Osteoblast (primary cell): ENCODE measurements around the gene ZFP64. TPM values are rescaled to one million over a fixed set of nuclear protein-coding genes. Genes with fewer than 3 reads are reported as not detected.

Experiments
- DNase-seq: peaks from one replicate; pipeline ENCODE4 v3.0.0; 2011; ENCODE audit warnings: low spot score, mixed read lengths; ENCODE audit not compliant: insufficient read length; ENCODE audit errors: missing footprints
- H2AFZ ChIP-seq: 2 replicates; pipeline ENCODE4 v1.6.0; 2011; ENCODE audit warnings: mild to moderate bottlenecking, low read length
- H3K27ac ChIP-seq: 2 replicates; pipeline ENCODE4 v1.5.1; 2011; ENCODE audit warnings: mild to moderate bottlenecking, low read depth, low read length, moderate library complexity
- H3K27me3 ChIP-seq: 2 replicates; pipeline ENCODE4 v1.6.0; 2012; ENCODE audit warnings: mild to moderate bottlenecking, control low read depth, inconsistent platforms, low read length, moderate library complexity; ENCODE audit not compliant: insufficient read depth
- H3K36me3 ChIP-seq: 2 replicates; pipeline ENCODE4 v1.5.1; 2011; ENCODE audit warnings: mild to moderate bottlenecking, low read length, control low read depth, moderate library complexity; ENCODE audit not compliant: insufficient read depth
- H3K4me1 ChIP-seq: 2 replicates; pipeline ENCODE4 v1.5.1; 2011; ENCODE audit warnings: mild to moderate bottlenecking, low read length, control low read depth, moderate library complexity; ENCODE audit not compliant: insufficient read depth
- H3K4me2 ChIP-seq: 2 replicates; pipeline ENCODE4 v1.6.0; 2011; ENCODE audit warnings: mild to moderate bottlenecking, low read length; ENCODE audit not compliant: insufficient read depth
- H3K4me3 ChIP-seq: fragments of 200-600 bp; sonication (generic); 3 replicates; pipeline ENCODE4 v1.5.1; 2012; ENCODE audit warnings: mild to moderate bottlenecking, low read length, inconsistent platforms; ENCODE audit not compliant: insufficient read depth
- H3K79me2 ChIP-seq: 2 replicates; pipeline ENCODE4 v1.6.0; 2012; ENCODE audit warnings: mild to moderate bottlenecking, low read length, control low read depth, inconsistent platforms; ENCODE audit not compliant: insufficient read depth
- H3K9me3 ChIP-seq: 2 replicates; pipeline ENCODE4 v1.5.1; 2011; ENCODE audit warnings: low read depth, low read length, control low read depth
- H4K20me1 ChIP-seq: 2 replicates; pipeline ENCODE4 v1.6.0; 2012; ENCODE audit warnings: mild to moderate bottlenecking, low read length, control low read depth; ENCODE audit not compliant: insufficient read depth
- total RNA-seq: library from RNA; depleted of rRNA; stranded (reverse); fragments of >200 nt; gene quantifications from 2 replicates; pipeline ENCODE4 v1.2.3, GENCODE V29; 2012
- TF ChIP-seq, protein P1 (sequence below): IDR thresholded peaks from 2 replicates; pipeline ENCODE4 v1.5.1; 2011; ENCODE audit warnings: mild to moderate bottlenecking, low read depth, low read length, moderate library complexity; ENCODE audit errors: extremely low read depth

ZFP64 gene
- total RNA-seq, 1 donor: 33.3 TPM

DNA sequence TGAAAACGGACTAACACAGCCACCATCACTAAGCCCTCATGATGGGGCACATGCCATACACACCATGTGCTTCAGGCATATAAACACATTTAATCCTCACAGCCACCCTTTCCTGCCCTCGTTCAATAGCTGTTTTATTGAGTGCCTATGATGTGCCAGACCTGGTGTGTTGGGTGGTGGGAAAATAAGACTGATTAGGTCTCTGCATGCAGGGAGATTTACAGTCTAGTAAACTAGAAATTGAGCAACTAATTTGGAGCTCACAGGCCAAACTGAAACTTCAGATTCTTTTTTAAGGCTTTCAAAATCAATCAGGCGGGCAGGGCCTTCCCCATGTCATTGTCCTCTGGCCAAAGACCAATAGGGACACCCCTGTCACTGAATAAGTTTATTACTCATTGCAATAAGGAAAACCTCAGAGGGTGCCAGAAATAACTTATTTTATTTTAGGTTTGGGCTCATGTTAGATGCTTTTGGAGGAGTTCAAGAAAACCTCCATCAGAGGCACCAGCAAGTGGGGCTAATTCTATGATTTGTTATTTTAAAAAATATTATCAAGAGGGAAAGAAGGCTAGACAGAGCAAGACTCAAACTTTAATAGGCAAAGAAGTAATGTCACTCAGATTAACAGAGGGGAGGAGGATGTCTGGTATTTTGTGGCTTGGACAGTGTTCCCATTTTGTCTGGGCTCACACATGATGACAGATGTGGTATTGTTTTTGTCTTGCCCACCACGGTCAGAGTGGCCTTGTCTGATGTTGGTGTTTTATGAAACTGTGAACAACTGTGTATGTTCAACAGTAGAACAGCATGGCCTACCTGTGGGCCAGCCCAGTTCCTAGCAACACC lies 12.0 kb downstream of the ZFP64 start:
- Histone ChIP-seq H3K27ac (no peak overlapping the region), H2AFZ (no peak overlapping the region), H3K9me3 (no peaks in the 10 kb centered on the region), H3K36me3 (peaks cover 5% of the 10 kb centered on the region), H3K4me3 (no peak overlapping the region), H3K27me3 (no peaks in the 10 kb centered on the region), H4K20me1 (no peaks in the 10 kb centered on the region), H3K4me2 (no peak overlapping the region), H3K4me1 (no peaks in the 10 kb centered on the region), H3K79me2 (no peaks in the 10 kb centered on the region)
- no peak for DNase-seq
- TF ChIP-seq, protein P1, sequence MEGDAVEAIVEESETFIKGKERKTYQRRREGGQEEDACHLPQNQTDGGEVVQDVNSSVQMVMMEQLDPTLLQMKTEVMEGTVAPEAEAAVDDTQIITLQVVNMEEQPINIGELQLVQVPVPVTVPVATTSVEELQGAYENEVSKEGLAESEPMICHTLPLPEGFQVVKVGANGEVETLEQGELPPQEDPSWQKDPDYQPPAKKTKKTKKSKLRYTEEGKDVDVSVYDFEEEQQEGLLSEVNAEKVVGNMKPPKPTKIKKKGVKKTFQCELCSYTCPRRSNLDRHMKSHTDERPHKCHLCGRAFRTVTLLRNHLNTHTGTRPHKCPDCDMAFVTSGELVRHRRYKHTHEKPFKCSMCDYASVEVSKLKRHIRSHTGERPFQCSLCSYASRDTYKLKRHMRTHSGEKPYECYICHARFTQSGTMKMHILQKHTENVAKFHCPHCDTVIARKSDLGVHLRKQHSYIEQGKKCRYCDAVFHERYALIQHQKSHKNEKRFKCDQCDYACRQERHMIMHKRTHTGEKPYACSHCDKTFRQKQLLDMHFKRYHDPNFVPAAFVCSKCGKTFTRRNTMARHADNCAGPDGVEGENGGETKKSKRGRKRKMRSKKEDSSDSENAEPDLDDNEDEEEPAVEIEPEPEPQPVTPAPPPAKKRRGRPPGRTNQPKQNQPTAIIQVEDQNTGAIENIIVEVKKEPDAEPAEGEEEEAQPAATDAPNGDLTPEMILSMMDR: no peak

GRCh38 chr20:52178691-52179090 lies 12.9 kb downstream of the ZFP64 start:
- no peaks in the 10 kb centered on the region for H3K9me3 ChIP-seq
- TF ChIP-seq, protein P1: no peak
- H4K20me1 ChIP-seq: no peaks in the 10 kb centered on the region
- no peaks in the 10 kb centered on the region for H3K4me1 ChIP-seq
- no peak overlapping the region for H2AFZ ChIP-seq
- no peak for DNase-seq
- no peak overlapping the region for H3K4me2 ChIP-seq
- H3K36me3 ChIP-seq: peaks cover 2% of the 10 kb centered on the region
- H3K79me2 ChIP-seq: no peaks in the 10 kb centered on the region
- no peak overlapping the region for H3K27ac ChIP-seq
- H3K4me3 ChIP-seq: no peak overlapping the region
- no peaks in the 10 kb centered on the region for H3K27me3 ChIP-seq

DNA sequence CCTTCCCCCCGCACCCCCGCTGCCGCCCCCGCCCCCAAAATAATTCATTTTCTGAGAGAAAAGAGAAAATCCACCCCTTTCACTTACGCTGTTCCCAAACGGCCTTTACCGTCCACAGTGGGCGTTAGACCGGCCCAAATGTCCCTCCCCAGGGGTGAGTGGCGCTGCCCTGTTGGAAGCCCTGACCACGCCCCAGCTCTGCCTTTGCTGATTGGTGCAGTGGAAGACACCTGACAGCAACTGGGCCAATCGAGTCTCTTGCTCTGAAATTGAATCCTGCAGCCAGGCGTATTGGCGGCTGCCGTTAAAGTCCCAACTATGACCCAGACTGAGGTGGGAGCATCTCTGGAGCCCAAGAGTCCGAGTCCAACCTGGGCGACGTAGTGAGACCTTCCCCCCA lies 15.7 kb downstream of the ZFP64 start:
- TF ChIP-seq, protein P1: no peak
- Histone ChIP-seq H2AFZ (no peak overlapping the region), H3K27me3 (no peaks in the 10 kb centered on the region), H3K27ac (no peak overlapping the region), H3K4me2 (no peak overlapping the region), H3K9me3 (no peaks in the 10 kb centered on the region), H4K20me1 (no peaks in the 10 kb centered on the region), H3K36me3 (no peaks in the 10 kb centered on the region), H3K4me1 (no peaks in the 10 kb centered on the region), H3K79me2 (no peaks in the 10 kb centered on the region), H3K4me3 (no peak overlapping the region)
- no peak for DNase-seq

GRCh38 chr20:52172392-52173047 lies 19.1 kb downstream of the ZFP64 start:
- H3K36me3 ChIP-seq: no peaks in the 10 kb centered on the region
- TF ChIP-seq, protein P1: no peak
- H3K79me2 ChIP-seq: no peaks in the 10 kb centered on the region
- H4K20me1 ChIP-seq: no peaks in the 10 kb centered on the region
- no peaks in the 10 kb centered on the region for H3K4me1 ChIP-seq
- H3K4me3 ChIP-seq: no peak overlapping the region
- no peaks in the 10 kb centered on the region for H3K27me3 ChIP-seq
- no peaks in the 10 kb centered on the region for H3K9me3 ChIP-seq
- H3K27ac ChIP-seq: no peak overlapping the region
- H2AFZ ChIP-seq: no peak overlapping the region
- H3K4me2 ChIP-seq: no peak overlapping the region
- no peak for DNase-seq
